IMR-90 (cell line): ENCODE measurements around the gene DZIP1L. TPM values are rescaled to one million over a fixed set of nuclear protein-coding genes. Genes with fewer than 3 reads are reported as not detected.
A peak's percentile ranks its signal among the peaks of the same experiment; 100 is the strongest.

Experiments used
- ATAC-seq: fragments of 200-7000 bp; cut with Tn5 transposase; 2 replicates; pipeline ENCODE4 v1.9.1; 2020; ENCODE audit warnings: low read depth, mild to moderate bottlenecking, moderate library complexity
- BruUV-seq: library from RNA; stranded (reverse); fragments of 400-500 nt; replicated peaks from 2 replicates; lab custom pipeline; 2021; lab: Mats Ljungman, UMichigan
- CTCF ChIA-PET: fragments of 300-600 bp; formaldehyde crosslinking; extraction: SDS; loops from one replicate; lab custom pipeline; 2021; ENCODE audit warnings: antibody characterized with exemption; lab: Yijun Ruan, JAX
- POLR2A ChIA-PET: fragments of 300-600 bp; sonication (Branson Sonifier 250); formaldehyde crosslinking; loops from one replicate; lab custom pipeline; 2022; ENCODE audit warnings: antibody characterized with exemption; ENCODE audit not compliant: unreplicated experiment; lab: Charles Lee
- DNase-seq: peaks from one replicate; pipeline ENCODE4 v3.0.0; 2013
- H2AFZ ChIP-seq: replicated peaks from 2 replicates; pipeline ENCODE3; 2013; ENCODE audit warnings: low read length, mild to moderate bottlenecking; ENCODE audit not compliant: poor library complexity
- H2AK5ac ChIP-seq: 2 replicates; pipeline ENCODE4 v1.6.1; 2013; ENCODE audit warnings: low read depth, low read length, inconsistent platforms
- H2AK9ac ChIP-seq: replicated peaks from 2 replicates; pipeline ENCODE3; 2013; ENCODE audit warnings: mild to moderate bottlenecking, low read depth, low read length, moderate library complexity; ENCODE audit not compliant: poor library complexity
- H2BK120ac ChIP-seq: 2 replicates; pipeline ENCODE4 v1.6.1; 2013; ENCODE audit warnings: low read depth, low read length, inconsistent platforms
- H2BK15ac ChIP-seq: 3 replicates; pipeline ENCODE4 v1.6.1; 2013; ENCODE audit warnings: low read depth, low read length, inconsistent platforms
- H2BK20ac ChIP-seq: 2 replicates; pipeline ENCODE4 v1.6.1; 2013; ENCODE audit warnings: low read depth, mild to moderate bottlenecking, inconsistent platforms, low read length, moderate library complexity
- H2BK5ac ChIP-seq: 2 replicates; pipeline ENCODE4 v1.6.1; 2013; ENCODE audit warnings: mild to moderate bottlenecking, low read depth, low read length, inconsistent platforms; ENCODE audit not compliant: poor library complexity, severe bottlenecking
- H3K14ac ChIP-seq: replicated peaks from 2 replicates; pipeline ENCODE4 v1.6.1; 2013; ENCODE audit warnings: low read depth, low read length, inconsistent platforms
- H3K18ac ChIP-seq: 2 replicates; pipeline ENCODE4 v1.6.1; 2013; ENCODE audit warnings: low read depth, low read length, control low read depth
- H3K23ac ChIP-seq: 2 replicates; pipeline ENCODE4 v1.6.1; 2013; ENCODE audit warnings: low read depth, low read length, inconsistent platforms
- H3K27ac ChIP-seq: 2 replicates; pipeline ENCODE4 v1.5.1; 2013; ENCODE audit warnings: mild to moderate bottlenecking, control low read depth, low read length; ENCODE audit not compliant: insufficient read depth
- H3K27me3 ChIP-seq: 2 replicates; pipeline ENCODE4 v1.6.1; 2013; ENCODE audit warnings: low read length; ENCODE audit not compliant: control insufficient read depth, insufficient read depth
- H3K36me3 ChIP-seq: 2 replicates; pipeline ENCODE4 v1.6.1; 2013; ENCODE audit warnings: low read length, mixed read lengths; ENCODE audit not compliant: control insufficient read depth, insufficient read depth
- H3K4ac ChIP-seq: 2 replicates; pipeline ENCODE4 v1.6.1; 2013; ENCODE audit warnings: low read depth, low read length, inconsistent platforms
- H3K4me1 ChIP-seq: 2 replicates; pipeline ENCODE4 v1.6.1; 2013; ENCODE audit warnings: low read length, mixed read lengths; ENCODE audit not compliant: control insufficient read depth, insufficient read depth
- H3K4me2 ChIP-seq: 2 replicates; pipeline ENCODE4 v1.6.1; 2013; ENCODE audit warnings: low read depth, mild to moderate bottlenecking, control low read depth, low read length, moderate library complexity
- H3K4me3 ChIP-seq: 2 replicates; pipeline ENCODE4 v1.5.1; 2013; ENCODE audit warnings: low read depth, mild to moderate bottlenecking, control low read depth, low read length, moderate library complexity; ENCODE audit not compliant: insufficient read depth
- H3K56ac ChIP-seq: 2 replicates; pipeline ENCODE4 v1.6.1; 2013; ENCODE audit warnings: low read length, inconsistent platforms; ENCODE audit not compliant: insufficient read depth; ENCODE audit errors: extremely low read depth
- H3K79me1 ChIP-seq, 2 experiments: 2 replicates each; pipeline ENCODE4 v1.6.1; 2013; ENCODE audit warnings: low read length in 2 of 2, inconsistent platforms in 1 of 2, low read depth in 1 of 2
- H3K9ac ChIP-seq: 2 replicates; pipeline ENCODE4 v1.6.1; 2013; ENCODE audit warnings: low read depth, low read length, control low read depth
- H3K9me1 ChIP-seq: 2 replicates; pipeline ENCODE4 v1.6.1; 2013; ENCODE audit warnings: low read length, inconsistent platforms; ENCODE audit not compliant: insufficient read depth
- H3K9me3 ChIP-seq: 2 replicates; pipeline ENCODE4 v1.6.1; 2013; ENCODE audit warnings: low read length; ENCODE audit not compliant: control insufficient read depth, insufficient read depth
- H4K20me1 ChIP-seq: 2 replicates; pipeline ENCODE4 v1.6.1; 2013; ENCODE audit warnings: low read length, inconsistent platforms; ENCODE audit not compliant: insufficient read depth
- H4K5ac ChIP-seq: 2 replicates; pipeline ENCODE4 v1.6.1; 2013; ENCODE audit warnings: mild to moderate bottlenecking, low read depth, low read length, control low read depth
- H4K8ac ChIP-seq, 2 experiments: 2 replicates each; pipeline ENCODE4 v1.6.1; 2013; ENCODE audit warnings: low read depth in 2 of 2, low read length in 2 of 2, control low read depth in 1 of 2, inconsistent platforms in 1 of 2
- H4K91ac ChIP-seq: 2 replicates; pipeline ENCODE4 v1.6.1; 2013; ENCODE audit warnings: low read depth, low read length, inconsistent platforms; ENCODE audit not compliant: insufficient read depth
- BHLHE40 ChIP-seq: fragments of 150-350 bp; IDR thresholded peaks from 2 replicates; pipeline ENCODE4 v1.6.1; 2016; ENCODE audit warnings: mild to moderate bottlenecking, low read depth, low read length
- CEBPB ChIP-seq: IDR thresholded peaks from 2 replicates; pipeline ENCODE4 v1.6.1; 2012; ENCODE audit warnings: low read depth, low read length, improper control_type of control experiment
- CHD1 ChIP-seq: IDR thresholded peaks from 2 replicates; pipeline ENCODE4 v1.6.1; 2012; ENCODE audit warnings: low read depth, low read length, improper control_type of control experiment
- CTCF ChIP-seq: conservative IDR thresholded peaks from 2 replicates; pipeline ENCODE4 v1.5.1; 2012; ENCODE audit warnings: mild to moderate bottlenecking, low read depth, low read length, improper control_type of control experiment
- NFE2L2 ChIP-seq: fragments of 150-350 bp; IDR thresholded peaks from 2 replicates; pipeline ENCODE4 v1.6.1; 2016; ENCODE audit warnings: low read depth, mild to moderate bottlenecking, low read length
- POLR2A ChIP-seq: IDR thresholded peaks from 2 replicates; pipeline ENCODE4 v1.6.1; 2012; ENCODE audit warnings: mild to moderate bottlenecking, low read depth, low read length
- RCOR1 ChIP-seq: IDR thresholded peaks from 2 replicates; pipeline ENCODE4 v1.6.1; 2012; ENCODE audit warnings: mild to moderate bottlenecking, low read length, improper control_type of control experiment; ENCODE audit not compliant: insufficient replicate concordance
- RFX5 ChIP-seq: IDR thresholded peaks from 2 replicates; pipeline ENCODE4 v1.8.0; 2012; ENCODE audit warnings: low read depth, mild to moderate bottlenecking, low read length, moderate library complexity
- SMC3 ChIP-seq: fragments of 150-350 bp; IDR thresholded peaks from 2 replicates; pipeline ENCODE4 v1.6.1; 2016; ENCODE audit warnings: low read depth, mild to moderate bottlenecking, antibody characterized with exemption, low read length, moderate library complexity
- USF2 ChIP-seq: fragments of 150-350 bp; IDR thresholded peaks from 2 replicates; pipeline ENCODE4 v1.6.1; 2017; ENCODE audit warnings: mild to moderate bottlenecking, antibody characterized with exemption, low read length, low read depth
- WGBS, 2 experiments: methylation state at CpG; one replicate each; pipeline versions ENCODE4 v1.1.5 to v1.1.7; 2013; ENCODE audit warnings: missing lambda C conversion rate in 2 of 2; ENCODE audit not compliant: insufficient read length in 1 of 2; ENCODE audit errors: extremely low coverage in 2 of 2; 5-methylcytosine and 5-hydroxymethylcytosine counted together
- dilution Hi-C: fragments of 300-500 bp; cut with HindIII; formaldehyde crosslinking; loops from one replicate; pipeline ENCODE4 v1.14.3; 2018; ENCODE audit warnings: low sequenced_read_pairs; ENCODE audit not compliant: unreplicated experiment
- in situ Hi-C: fragments of 300-500 bp; cut with MboI; formaldehyde crosslinking; loops from 3 replicates; pipeline ENCODE4 v1.14.3; 2019; ENCODE audit warnings: low sequenced_read_pairs, inconsistent platforms, mixed read lengths
- intact Hi-C: fragments of 100-400 bp; cut with micrococcal nuclease; formaldehyde crosslinking; loops from 2 replicates; pipeline ENCODE4 v1.10.0; 2022
- polyA plus RNA-seq, 3 experiments: library from polyadenylated mRNA; depleted of rRNA; stranded (reverse); fragments of >200 nt; gene quantifications; 2 replicates each; pipeline ENCODE4 v1.2.3, GENCODE V29; 2012; ENCODE audit warnings: low replicate concordance in 1 of 3
- total RNA-seq: library from RNA; depleted of rRNA; stranded (reverse); fragments of >200 nt; gene quantifications from 2 replicates; pipeline ENCODE4 v1.2.3, GENCODE V29; 2012

The DZIP1L gene
- total and polyA plus RNA-seq, 2 of the 4 experiments (the other 2 are of a cell fraction) = 12.9 to 14.7 TPM

- BruUV-seq = no TSS peak
Observed at GRCh38 chr3:138063416-138063815, 52.0 kb downstream of the DZIP1L start.

More at GRCh38 chr3:138063416-138063815, 52.0 kb downstream of the DZIP1L start:
- Histone ChIP-seq H2BK20ac (no peak overlapping the region), H2BK120ac (no peak overlapping the region), H3K36me3 (peaks cover 43% of the 10 kb centered on the region), H3K27me3 (no peaks in the 10 kb centered on the region), H3K4me2 (no peak overlapping the region), H3K27ac (no peak overlapping the region), H3K9me1 (peaks cover 10% of the 10 kb centered on the region; the same call in 1 of the 2 replicates), H4K20me1 (peaks cover 11% of the 10 kb centered on the region; the same call in 1 of the 2 replicates), H3K56ac (no peak overlapping the region), H2AFZ (no peak overlapping the region), H3K18ac (no peak overlapping the region), H3K9ac (no peak overlapping the region), H3K23ac (no peak overlapping the region), H4K91ac (no peak overlapping the region), H2AK5ac (no peak overlapping the region), H3K14ac (0 out of 2 replicates have a peak overlapping the region, but pooled peaks have one; percentile 39), H2AK9ac (no peak overlapping the region), H4K8ac (no peak overlapping the region), H3K4me3 (no peak overlapping the region), H2BK15ac (no peak overlapping the region), H3K4ac (no peak overlapping the region), H3K4me1 (peaks cover 27% of the 10 kb centered on the region), H3K9me3 (no peaks in the 10 kb centered on the region), H4K5ac (no peak overlapping the region), H3K79me1 (peaks cover 4 to 26% of the 10 kb centered on the region in 2 experiments; a peak in 3 of 4 replicates), H2BK5ac (no peak overlapping the region)
- in situ Hi-C loops = loop anchor here (10.0 kb wide), 1 partner anchor 861 kb away; no protein-coding TSS in a partner anchor
- intact Hi-C loops = loop anchor here (10.0 kb wide), 1 partner anchor 181 kb away; no protein-coding TSS in a partner anchor
- no peak for TF ChIP-seq RFX5
- no peak for TF ChIP-seq SMC3
- no peak for TF ChIP-seq POLR2A
- TF ChIP-seq CTCF = no peak
- no peak for TF ChIP-seq BHLHE40
- TF ChIP-seq NFE2L2 = no peak
- TF ChIP-seq USF2 = no peak
- TF ChIP-seq RCOR1 = no peak
- TF ChIP-seq CEBPB = no peak
- no peak for TF ChIP-seq CHD1
- dilution Hi-C loops = no loop called here
- no CpG with 5 or more reads among the region's 4 CpGs for WGBS, 2 experiments
- DNase-seq (no peak), ATAC-seq (no peak)
- ChIA-PET POLR2A (no interaction called here), CTCF (interaction anchor here (4.0 kb wide), 1 partner anchor 10 kb away, joined by 13 read pairs; no protein-coding TSS in a partner anchor)
